GM18867 (cell line): ENCODE data around the gene SLC1A2.
A peak's percentile ranks its signal among the peaks of the same experiment; 100 is the strongest.

Source experiments
- ATAC-seq: cut with Tn5 transposase; IDR thresholded peaks from one replicate; pipeline ENCODE4 v1.9.1; 2021; ENCODE audit warnings: mild to moderate bottlenecking, moderate library complexity; ENCODE audit not compliant: unreplicated experiment

Gene SLC1A2

DNA sequence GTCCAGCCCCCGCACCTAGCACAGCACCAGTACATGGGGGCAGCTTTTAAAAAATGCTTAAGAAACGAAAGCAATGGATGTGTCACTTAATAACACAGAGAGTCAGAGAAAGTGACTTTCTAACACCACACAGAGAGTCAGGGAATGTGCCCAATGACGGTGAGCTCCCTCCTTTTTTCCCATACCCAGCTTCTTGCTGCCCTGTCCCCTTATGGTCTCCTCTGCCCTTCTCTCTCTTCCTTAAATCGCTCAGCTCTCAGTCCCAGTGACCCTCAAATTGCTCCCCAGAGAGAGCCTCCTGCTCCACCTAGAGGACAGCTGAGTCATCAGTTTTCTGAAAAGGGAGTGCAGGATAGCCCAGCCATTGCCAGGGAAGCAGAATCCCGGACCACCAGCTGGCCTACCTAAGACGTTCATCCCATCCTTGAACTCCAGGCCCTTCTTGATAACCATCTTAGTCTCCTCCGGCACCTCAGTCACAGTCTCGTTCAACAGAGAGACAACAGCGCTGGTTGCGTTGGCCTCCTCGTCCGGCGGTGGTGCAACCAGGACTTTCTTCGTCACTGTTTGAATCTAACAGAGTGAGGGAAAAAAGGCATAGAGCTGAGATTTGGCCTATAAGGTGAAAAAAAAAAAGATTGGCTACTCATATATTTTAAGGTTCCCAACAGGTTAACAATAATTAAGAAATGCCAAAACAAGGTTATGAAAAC lies 113.5 kb downstream of the SLC1A2 start:
- peak; percentile 62 for ATAC-seq

DNA sequence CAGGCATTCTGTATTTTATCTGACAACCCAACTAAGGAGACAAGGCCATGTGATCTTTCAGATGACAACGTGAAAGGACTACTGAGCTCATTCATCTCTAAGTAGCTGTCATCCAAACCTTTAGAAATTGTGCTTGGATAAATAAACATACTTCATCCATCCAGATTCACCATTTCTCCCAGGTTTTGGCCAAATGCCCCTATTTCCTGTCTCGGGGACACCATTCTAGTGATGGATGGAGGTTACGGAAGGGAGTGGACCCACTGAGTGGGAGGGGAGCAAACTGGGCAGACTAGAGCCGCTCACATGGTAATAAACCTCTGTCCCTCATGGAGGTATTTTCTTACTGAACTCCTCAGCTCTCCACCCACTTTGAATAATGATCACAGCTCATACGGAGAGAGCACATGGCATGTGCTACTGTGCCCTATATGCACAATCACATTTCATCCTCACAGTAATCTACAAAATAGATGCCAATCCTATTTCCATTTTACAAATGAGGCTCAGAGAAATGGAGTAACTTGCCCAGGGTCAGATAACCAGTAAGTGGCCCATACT lies 114.4 kb downstream of the SLC1A2 start:
- no peak for ATAC-seq

DNA sequence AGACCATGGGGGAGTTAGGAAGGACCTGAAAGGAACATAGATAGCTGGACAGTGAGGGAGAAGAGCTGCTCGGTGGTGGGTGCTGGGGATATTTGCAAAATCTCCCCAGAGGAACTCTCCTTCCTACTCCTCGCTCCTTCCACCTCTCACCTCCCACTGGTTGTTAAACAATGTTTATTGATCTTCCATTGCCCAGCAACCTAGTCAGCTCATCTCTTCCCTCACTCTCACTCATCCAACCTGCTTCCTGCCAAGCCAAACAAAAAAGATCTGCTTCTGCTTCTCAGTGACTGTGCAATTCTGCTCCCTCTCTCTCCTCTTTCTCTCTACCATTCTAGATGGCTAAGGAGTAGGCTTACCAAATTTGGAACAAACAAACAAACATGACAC lies 115.0 kb downstream of the SLC1A2 start:
- no peak for ATAC-seq

DNA sequence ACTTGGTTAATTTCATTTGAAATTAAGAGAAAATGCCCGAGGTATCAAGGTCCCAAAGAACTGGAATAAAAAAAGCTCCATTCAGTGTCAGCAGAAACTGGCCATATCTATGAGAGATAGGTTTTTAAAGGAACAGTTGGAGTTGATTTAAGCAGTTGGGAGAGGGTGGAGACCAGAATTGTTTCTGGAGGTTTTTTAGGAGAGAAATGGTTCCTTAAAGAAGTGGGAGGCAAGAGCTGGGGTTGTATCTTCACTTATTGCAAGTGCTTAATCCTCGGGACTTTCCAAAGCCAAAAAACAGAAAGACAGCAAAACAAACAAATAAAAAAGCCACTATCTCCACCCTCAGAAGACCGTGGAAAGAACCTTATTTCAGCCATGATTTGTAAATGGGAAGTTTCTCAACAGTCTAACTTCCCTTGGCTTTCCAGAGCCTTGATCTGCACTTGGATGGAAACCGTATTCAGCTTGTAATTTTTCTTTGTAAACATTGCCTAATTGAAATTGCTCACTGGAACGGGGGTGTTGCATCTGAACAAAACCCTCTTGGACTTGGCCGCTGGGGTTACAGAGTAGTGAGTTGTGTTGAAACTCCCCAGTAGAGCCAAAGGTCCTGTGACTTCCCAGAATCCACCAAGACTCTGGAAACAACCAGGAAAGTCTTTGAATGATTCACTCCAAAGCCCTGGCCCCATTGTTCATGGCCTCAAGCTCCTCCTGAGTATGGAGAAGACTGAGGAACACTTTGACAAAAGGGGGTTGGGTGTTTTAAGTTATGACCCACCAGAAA lies 115.6 kb downstream of the SLC1A2 start:
- ATAC-seq: no peak

DNA sequence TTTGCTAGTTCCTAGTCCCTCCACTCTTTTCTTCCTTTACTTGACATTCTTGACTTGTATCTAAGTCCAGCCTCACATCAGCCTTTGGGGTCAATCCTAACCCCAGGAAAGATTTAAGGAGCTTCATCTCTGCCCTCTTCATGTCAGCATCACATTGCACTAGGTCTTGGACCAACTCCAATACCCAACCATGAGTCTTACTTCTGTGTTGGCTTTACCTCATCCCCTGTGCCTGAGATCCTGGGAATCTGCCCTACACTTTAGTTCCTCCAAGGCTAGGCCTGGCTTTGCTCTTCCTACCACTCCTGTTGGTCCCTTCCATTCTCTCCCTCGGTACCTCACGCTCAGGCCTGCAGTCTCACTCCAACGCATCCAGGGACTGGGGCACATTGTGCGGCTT lies 117.0 kb downstream of the SLC1A2 start:
- no peak for ATAC-seq

DNA sequence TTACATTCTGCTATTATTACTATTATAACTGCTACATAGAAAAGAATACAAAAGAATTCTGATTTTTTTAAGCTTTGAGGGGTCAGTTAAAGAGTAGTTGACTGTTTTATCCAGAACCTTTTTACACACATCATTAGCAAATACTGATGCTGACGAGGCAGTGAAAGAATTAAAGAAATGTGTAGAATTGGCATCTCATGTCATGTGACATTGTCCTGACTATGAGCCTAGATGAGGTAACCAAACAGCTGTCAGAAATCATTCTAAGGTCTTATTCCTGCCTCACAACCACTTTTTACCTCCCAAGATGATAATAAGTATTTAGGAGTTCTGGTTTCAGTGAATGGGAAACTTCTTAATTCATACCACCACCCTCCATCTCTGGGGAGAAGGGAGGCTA lies 121.0 kb downstream of the SLC1A2 start:
- ATAC-seq: no peak

DNA sequence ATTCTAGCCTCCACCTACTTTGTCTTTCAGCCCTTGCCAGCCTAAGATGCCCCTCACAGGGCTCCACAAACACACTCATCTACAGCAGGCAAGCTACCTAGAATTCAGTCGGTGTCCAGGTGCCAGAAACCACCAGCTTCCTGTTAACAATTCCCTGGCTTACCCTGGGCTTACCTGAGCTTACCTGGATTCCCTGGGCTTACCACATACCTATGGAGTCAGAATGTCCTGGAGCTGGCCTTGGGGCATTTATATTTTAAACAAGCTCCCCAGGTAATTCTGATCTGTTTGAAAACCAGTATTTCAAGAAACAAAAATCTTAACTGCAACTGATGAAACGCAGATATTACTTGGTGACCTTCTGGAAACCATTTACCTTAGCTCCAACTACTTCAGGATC lies 123.6 kb downstream of the SLC1A2 start:
- no peak for ATAC-seq

DNA sequence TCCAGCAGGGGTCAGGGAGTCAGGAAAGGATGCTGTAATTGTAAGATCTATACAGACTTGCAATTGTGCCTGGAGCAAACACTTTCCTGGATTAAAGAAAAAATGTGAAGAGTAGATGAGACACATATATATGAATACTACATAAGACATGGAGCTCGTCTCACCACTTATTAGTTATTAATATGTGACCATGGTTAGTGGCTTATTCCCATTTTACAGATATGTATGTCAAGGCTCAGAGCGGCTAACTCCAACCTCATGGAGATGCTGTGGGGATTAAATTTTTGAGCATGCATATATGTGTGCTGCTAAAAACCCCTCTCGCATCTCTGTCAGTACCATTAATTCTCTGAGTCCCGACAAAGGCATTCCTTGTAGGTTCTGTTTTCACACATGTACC lies 125.7 kb downstream of the SLC1A2 start:
- ATAC-seq: no peak

DNA sequence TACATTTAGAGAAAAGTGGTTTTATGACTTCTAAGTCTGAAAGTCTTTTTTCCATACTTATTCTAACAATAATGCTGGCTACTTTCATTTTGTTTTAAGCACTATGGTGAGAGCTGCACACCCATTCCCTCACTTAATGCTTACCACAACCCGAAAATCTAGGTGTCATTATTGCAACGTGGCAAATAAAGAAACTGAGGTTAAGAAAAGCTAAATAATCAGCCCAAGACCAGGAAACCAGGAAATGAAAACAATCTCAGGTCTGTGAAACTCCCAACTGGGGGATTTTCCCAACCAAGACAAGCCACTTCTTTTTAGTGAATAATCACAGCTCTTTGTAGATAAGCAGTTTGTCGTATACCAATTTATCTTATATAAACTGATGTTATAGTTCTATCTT lies 126.3 kb downstream of the SLC1A2 start:
- ATAC-seq: no peak

DNA sequence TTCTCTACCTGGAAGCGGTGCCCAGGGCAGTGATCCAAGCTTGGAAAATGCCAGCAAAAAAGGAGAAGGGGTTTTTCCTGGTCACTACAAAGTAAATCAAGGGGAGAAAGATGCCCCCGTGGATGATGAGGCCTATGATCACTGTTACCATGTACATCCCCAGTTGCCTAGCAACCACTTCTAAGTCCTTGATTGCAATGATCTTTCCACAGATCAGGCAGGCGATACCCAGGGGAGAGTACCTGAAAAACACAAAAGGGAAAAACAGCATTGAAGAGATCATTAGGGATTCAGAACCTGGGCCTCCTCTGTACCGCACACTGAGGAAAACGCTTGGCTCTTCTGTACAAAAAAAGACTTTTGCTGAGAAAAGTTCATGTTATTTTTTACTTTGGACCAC lies 127.1 kb downstream of the SLC1A2 start:
- ATAC-seq: no peak

DNA sequence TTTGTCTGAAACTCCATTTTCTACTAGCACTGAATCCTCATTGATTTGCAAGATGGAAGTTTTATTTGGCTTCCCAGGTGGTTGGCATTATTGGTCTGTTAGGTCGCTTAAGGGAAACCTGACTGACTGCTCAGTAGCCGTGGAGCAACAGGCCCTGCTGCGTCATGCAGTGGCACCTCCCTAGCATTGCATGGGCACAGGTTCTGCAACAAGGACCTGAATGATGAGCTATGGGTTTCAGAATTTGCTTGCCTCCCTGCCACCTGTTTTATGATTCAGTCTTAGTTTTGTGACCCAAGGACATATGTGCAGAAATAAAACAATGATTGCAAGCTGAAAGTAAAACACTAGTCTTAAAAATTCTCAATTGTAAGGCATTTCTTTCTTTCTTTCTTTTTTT lies 128.5 kb downstream of the SLC1A2 start:
- no peak for ATAC-seq

DNA sequence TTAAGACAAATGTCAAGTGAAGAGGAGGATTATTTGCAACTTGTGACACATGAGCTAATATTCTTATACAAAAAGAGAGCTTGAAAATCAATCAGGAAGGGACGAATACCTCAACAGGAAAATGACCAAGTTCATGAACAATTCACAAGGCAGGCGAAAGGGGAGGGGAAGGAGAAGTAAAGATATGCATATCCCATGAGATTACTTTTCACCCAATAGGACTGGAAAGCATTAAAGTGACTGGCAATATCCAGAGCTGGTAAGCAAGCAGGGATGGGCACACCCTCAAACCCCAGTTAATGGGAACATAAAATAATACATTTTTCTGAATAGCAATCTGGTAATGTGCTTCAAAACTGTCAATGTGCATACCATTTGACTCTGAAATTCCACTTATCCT lies 129.5 kb downstream of the SLC1A2 start:
- ATAC-seq: no peak

DNA sequence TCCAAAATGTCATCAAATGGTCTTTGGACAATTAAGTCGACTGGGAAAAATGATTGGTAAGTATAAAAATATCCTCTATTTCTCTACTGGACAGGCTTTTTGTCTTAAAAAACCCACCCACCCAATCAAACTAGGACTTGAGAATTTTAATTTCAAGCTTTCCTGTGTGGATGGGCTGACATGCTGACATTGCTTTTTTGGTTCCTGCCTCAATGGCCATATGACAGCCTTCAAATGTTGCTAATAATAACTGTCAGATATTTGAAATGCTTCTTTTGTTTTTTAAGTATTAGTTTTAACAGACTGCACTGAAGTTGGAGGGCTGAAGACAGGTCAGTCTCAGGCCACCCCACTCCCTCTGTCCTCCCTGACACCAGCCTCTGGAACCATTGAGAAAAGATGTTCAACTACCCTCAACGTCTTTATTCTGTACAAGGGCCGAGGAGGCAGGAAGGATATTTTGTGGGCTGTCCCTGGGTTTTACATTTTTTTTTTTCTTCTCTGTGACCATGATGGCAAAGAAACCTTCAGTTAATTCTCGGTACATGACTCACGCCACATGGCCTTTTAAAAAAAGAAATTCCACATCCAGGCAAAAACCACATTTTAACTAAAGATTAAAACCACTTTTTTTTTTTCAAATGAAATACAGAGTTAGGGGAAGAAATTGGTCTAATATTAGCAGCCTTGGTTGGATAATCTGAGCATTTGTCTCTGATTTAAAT lies 130.4 kb downstream of the SLC1A2 start:
- ATAC-seq: no peak

DNA sequence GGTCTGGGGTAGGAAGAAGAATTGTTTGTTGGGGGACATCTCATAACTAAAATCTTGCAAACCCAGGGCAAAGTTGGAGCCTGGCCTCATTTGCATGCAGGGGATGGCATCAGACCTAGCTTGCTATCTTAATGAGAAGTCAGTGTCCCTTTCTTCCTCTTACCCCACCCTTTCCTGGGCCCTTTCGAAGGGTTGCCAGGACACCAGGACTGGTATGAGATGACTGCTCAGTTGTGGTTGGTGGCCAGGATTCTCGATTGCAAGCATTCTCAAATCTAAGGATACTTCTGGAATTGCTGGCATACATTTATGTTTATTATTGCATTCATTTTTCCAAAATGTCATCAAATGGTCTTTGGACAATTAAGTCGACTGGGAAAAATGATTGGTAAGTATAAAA lies 131.0 kb downstream of the SLC1A2 start:
- ATAC-seq: no peak

DNA sequence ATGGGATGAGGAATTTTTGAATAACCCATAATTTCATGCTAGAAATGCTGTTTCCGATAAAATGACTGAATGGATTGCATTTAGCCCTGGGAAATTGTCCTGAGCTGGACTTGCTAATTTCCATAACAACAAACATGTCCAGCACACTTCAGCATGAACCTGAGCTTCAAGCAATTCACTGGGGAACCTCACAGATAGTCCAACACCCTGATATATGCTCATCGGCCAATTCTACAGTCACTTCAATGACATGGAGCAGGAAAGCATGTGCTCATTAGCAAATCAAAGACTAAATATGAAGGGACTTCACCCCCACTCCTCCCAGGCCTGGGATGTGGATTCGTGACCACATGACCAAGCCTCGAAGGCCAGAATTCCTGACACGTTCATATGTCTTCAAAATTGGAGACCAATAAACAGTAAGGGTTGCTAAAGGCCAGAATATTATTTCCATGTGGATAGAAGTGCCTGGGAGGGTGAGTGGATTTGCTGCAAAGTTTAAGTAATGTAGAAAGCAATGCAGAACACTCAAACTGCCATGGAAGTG lies 131.9 kb downstream of the SLC1A2 start:
- ATAC-seq: no peak

DNA sequence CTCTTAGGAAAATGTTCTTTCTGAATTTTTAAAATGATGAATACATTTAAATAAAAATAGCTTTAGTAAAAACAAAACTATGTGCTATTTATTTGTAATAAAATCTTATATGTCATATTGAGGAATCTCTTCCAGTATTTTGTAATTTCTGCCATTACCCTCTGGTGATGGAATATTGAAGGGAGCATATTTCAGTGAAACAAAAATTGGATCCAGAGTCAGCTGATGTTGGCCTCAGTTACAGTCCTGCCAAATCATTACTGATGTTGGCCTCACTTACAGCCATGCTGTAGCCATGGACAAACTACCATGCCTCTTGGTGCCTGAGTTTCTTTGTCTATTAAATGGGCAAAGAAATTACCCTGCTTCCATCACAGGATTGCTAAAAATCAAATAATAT lies 133.2 kb downstream of the SLC1A2 start:
- no peak for ATAC-seq

DNA sequence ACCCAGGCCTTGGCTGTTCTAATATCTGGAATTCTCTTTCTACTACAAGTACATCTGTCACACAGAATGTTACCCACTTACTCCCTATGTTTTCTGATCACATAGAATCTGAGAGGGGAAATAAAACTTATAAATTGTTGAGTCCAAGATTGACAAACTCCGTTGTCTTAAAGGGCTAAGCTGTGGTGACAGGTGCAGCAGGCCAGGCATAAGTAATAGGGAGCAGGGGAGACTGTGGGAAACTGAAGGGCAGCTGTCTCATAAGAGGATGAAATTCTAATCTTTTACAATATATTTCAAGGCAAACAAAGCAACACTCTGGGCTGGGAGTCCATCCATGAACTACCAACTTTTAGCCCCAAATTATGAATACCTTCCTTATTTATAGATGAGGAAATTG lies 133.9 kb downstream of the SLC1A2 start:
- ATAC-seq: no peak

DNA sequence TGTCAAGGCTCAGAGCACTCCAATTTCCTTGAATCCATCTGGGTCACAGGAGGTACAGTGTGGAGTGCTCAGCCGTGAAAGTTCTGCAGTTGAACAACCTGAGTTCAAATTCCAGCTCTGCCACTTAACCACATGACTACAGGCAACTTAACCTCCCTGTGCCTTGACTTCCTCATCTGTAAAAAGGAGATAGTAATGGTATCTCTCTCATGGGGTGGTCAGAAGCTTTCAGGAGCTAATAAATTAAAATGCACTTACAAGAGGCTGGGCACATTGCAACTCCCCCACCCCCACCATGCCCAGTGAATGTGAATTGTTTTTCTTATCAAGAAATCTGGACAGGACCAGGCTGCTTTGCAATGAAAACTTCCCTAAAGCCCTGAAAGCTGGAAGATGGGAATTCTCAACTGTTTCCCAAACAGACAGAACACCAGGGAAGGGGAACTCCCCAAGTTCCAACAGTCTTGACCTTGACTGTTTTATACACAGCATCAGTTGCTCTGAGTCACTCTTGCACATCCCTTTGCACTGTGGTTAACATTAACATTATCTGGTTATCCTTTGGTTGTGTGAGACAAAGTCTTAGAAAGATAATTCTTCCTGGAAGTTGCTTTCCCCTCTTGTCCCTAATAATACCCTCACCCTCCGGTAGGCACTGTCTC lies 137.0 kb downstream of the SLC1A2 start:
- ATAC-seq: no peak

DNA sequence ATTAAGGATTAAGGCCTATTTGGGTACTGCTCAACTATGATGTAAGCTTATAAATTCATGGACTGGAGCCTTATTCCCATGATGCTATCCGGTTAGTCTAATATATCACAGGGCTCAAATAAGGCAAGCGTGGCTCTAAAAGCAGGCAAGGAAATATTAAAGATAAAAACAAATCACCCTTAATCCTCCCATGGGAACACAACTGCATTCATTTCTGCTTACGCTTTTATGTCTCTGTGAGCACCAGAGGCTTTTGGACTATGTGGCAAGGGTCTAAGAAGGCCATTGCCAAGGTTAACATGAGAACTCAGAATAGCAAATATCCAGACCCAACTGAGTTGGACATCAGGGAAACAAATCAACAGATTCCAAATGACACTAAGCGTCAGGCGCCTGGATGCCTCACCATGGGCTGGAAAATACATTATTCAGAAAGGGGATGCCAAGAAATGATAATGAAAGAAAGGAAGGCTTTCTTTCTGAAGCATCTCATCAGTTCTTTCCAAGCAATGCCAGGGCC lies 138.1 kb downstream of the SLC1A2 start:
- no peak for ATAC-seq

DNA sequence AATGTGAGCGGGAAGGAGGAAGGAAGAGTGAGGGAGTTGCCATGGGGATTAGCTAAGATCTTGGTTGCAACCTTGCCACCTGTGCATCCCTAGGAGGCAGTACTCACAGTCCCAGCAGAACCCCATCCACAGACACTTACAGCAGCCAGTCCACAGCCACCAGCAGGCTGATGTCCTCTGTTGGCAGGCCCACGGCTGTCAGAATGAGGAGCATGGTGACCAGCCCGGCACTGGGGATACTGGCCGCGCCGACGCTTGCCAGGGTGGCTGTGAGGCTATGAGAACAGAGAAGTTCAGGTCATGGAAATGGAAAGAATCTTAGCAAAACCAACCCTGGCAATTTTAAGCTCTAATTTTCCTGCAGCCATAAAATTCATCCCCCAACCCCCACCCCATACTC lies 138.6 kb downstream of the SLC1A2 start:
- ATAC-seq: no peak

DNA sequence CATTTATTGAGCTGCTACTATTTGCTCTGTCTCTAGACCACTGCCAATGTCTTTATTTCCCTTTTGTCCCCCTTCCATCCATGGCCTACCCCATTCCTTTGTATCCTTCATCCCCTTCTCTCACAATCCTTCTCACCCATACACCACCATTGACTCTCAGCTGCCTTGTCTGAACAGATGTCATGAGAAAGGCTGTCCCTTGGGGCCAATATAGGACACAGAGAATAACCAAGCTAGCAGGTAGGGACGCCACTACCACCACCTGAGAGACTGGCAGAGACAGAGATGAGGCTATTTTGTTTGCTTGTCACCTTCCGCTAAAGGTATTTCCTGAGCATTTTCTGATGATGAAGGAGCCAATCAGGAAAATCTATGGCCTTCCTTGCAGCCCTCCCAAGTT lies 141.5 kb downstream of the SLC1A2 start:
- no peak for ATAC-seq
